Breast epithelium (tissue), 4 donors: ENCODE measurements around the gene SF3B2. TPM values are rescaled to one million over a fixed set of nuclear protein-coding genes. Genes with fewer than 3 reads are reported as not detected.
A peak's percentile ranks its signal among the peaks of the same experiment; 100 is the strongest.
"Not testable (repeated sequence)": the region's sequence is repeated elsewhere in the genome, so short reads cannot be mapped to it uniquely, and the experiment has no call there.

Experiments used
- DNase-seq, 2 donors: peaks; one replicate each; pipeline ENCODE4 v3.0.0-alpha.2; 2019; ENCODE audit warnings: low spot score in 2 of 2
- H3K27ac ChIP-seq, 2 donors: fragments of 200-600 bp; sonication (generic) in 1 of 2; one replicate each; pipeline ENCODE4 v1.5.1; 2016 to 2019; ENCODE audit warnings: mild to moderate bottlenecking in 1 of 2
- H3K27me3 ChIP-seq, 2 donors: fragments of 200-600 bp; sonication (generic) in 1 of 2; one replicate each; pipeline versions ENCODE4 v1.5.1 to v1.6.0; 2017 to 2019; ENCODE audit warnings: control low read depth in 1 of 2, mild to moderate bottlenecking in 1 of 2
- H3K36me3 ChIP-seq: fragments of 200-600 bp; one replicate; pipeline ENCODE4 v1.5.1; 2019
- H3K4me1 ChIP-seq, 2 donors: fragments of 200-600 bp; sonication (generic); one replicate each; pipeline ENCODE4 v1.5.1; 2016 to 2019; ENCODE audit warnings: control low read depth in 1 of 2
- H3K4me3 ChIP-seq, 3 donors: fragments of 200-600 bp; sonication (generic); 1 replicate in 2 of 3; 2 replicates in 1 of 3; pipeline ENCODE4 v1.5.1; 2016 to 2019; ENCODE audit warnings: mild to moderate bottlenecking in 3 of 3, moderate library complexity in 2 of 3
- H3K9me3 ChIP-seq, 2 donors: fragments of 200-600 bp; sonication (generic) in 1 of 2; one replicate each; pipeline ENCODE4 v1.5.1; 2016 to 2019; ENCODE audit warnings: control low read depth in 1 of 2
- POLR2A ChIP-seq: fragments of 450-650 bp; IDR thresholded peaks from one replicate; pipeline ENCODE4 v1.6.1; 2016; ENCODE audit warnings: antibody characterized with exemption, mild to moderate bottlenecking, moderate library complexity
- POLR2AphosphoS5 ChIP-seq, 3 donors: sonication (generic); formaldehyde crosslinking; IDR thresholded peaks; one replicate each; pipeline ENCODE4 v1.6.1; 2017; ENCODE audit warnings: antibody characterized with exemption in 3 of 3
- intact Hi-C: fragments of 100-400 bp; cut with DNase I; formaldehyde crosslinking; loops from one replicate; pipeline ENCODE4 v1.15.1; 2023; ENCODE audit warnings: low total_unique reads
- total RNA-seq, 3 donors: library from RNA; depleted of rRNA; stranded (reverse); fragments of >200 nt; gene quantifications; one replicate each; pipeline ENCODE4 v1.1.0, GENCODE V29; 2016
- TF ChIP-seq, protein P1 (sequence below), 3 donors: fragments of 450-650 bp; IDR thresholded peaks; one replicate each; pipeline ENCODE4 v1.5.1; 2016 to 2017; ENCODE audit warnings: antibody characterized with exemption in 3 of 3, mild to moderate bottlenecking in 3 of 3, moderate library complexity in 3 of 3

The SF3B2 gene
- total RNA-seq, 3 donors from 2014 or later: 144 to 163 (median 154) TPM

DNA sequence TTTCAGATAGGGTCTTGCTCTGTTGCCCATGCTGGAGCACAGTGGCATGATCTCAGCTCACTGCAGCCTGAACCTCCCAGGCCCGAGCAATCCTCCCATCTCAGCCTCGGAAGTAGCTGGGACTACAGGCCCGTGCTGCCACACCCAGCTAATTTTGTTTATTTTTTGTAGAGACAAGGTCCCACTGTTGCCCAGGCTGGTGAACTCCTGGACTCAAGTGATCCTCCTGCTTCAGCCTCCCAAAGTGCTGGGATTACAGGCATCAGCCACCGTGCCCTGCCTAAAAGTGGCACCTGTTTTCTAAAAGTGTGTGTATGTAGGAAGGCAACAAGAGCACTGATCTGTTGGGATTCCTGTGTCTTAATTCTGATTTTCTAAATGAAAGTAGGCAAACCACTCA is 38.1 kb downstream of the SF3B2 start:
- H3K4me1 ChIP-seq: no peaks in the 10 kb centered on the region
- H3K36me3 ChIP-seq: no peaks in the 10 kb centered on the region
- no peak overlapping the region for H3K4me3 ChIP-seq
- peak in 1 of 2 donors; percentile 8 for DNase-seq
- H3K9me3 ChIP-seq: no peaks in the 10 kb centered on the region
- intact Hi-C loops: no loop called here
- no peak overlapping the region for H3K27ac ChIP-seq
- no peaks in the 10 kb centered on the region for H3K27me3 ChIP-seq
- TF ChIP-seq POLR2AphosphoS5 (IDR thresholded peaks at IDR 0.05): no peak
- TF ChIP-seq, protein P1, sequence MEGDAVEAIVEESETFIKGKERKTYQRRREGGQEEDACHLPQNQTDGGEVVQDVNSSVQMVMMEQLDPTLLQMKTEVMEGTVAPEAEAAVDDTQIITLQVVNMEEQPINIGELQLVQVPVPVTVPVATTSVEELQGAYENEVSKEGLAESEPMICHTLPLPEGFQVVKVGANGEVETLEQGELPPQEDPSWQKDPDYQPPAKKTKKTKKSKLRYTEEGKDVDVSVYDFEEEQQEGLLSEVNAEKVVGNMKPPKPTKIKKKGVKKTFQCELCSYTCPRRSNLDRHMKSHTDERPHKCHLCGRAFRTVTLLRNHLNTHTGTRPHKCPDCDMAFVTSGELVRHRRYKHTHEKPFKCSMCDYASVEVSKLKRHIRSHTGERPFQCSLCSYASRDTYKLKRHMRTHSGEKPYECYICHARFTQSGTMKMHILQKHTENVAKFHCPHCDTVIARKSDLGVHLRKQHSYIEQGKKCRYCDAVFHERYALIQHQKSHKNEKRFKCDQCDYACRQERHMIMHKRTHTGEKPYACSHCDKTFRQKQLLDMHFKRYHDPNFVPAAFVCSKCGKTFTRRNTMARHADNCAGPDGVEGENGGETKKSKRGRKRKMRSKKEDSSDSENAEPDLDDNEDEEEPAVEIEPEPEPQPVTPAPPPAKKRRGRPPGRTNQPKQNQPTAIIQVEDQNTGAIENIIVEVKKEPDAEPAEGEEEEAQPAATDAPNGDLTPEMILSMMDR (IDR thresholded peaks at IDR 0.05): no peak
- no peak for TF ChIP-seq POLR2A

DNA sequence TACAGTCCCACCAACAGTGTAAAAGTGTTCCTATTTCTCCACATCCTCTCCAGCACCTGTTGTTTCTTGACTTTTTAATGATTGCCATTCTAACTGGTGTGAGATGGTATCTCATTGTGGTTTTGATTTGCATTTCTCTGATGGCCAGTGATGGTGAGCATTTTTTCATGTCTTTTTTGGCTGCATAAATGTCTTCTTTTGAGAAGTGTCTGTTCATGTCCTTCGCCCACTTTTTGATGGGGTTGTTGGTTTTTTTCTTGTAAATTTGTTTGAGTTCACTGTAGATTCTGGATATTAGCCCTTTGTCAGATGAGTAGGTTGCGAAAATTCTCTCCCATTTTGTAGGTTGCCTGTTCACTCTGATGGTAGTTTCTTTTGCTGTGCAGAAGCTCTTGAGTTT is 40.0 kb downstream of the SF3B2 start:
- H3K27ac ChIP-seq, H3K4me1 ChIP-seq, H3K36me3 ChIP-seq, intact Hi-C loops, H3K4me3 ChIP-seq, H3K9me3 ChIP-seq, DNase-seq, H3K27me3 ChIP-seq: not testable (repeated sequence)

DNA sequence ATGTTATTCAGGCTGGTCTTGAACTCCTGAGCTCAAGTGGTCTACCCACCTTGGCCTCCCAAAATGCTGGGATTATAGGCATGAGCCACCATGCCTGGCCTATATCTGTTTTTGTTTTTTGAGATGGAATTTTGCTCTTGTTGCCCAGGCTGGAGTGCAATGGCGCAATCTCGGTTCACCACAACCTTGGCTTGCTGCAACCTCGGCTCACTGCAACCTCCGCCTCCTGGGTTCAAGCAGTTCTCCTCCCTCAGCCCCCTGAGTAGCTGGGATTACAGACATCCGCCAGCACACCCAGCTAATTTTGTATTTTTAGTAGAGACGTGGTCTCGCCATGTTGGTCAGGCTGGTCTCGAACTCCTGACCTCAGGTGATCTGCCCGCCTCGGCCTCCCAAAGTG is 47.6 kb downstream of the SF3B2 start:
- H3K4me3 ChIP-seq, H3K36me3 ChIP-seq, H3K27ac ChIP-seq, H3K4me1 ChIP-seq, H3K9me3 ChIP-seq, intact Hi-C loops, H3K27me3 ChIP-seq, DNase-seq: not testable (repeated sequence)

DNA sequence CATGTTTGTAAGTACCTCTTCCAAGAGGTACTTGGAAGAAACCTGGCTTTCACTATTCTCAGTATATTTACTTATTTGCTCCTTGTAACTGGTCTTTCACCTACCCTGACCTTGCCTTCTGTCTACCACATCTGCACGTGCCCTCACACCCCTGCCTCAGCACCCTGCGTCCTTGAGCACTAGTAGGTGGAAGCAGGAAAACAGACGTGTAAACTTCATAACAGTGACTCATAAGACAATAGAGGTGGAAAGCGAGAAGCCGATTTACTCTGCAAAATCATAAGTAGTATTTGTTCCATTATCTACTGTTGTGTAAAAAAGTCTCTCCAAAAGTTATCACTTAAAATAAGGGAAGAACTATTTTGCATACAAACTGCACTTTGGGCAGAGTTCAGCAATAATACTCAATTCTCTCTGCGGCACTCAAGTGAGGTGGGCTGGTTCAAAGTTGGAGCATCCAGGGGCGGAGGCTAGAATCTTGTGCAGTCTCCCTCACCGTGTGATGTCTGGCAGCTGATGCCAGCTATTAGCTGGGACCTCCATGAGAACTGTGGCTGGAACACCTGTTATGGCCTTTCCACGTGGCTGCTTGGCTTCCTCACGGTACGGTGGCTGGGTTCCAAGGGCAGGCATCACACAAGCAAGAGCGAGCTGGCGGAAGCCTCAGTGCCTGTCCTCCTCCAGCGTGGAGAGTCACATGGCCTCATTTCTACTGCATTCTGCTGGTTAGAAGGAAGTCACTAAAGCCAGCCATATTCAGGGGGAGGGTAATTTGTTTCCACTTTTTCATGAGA is 48.3 kb downstream of the SF3B2 start:
- TF ChIP-seq POLR2A (no peak), POLR2AphosphoS5 (IDR thresholded peaks at IDR 0.05) (no peak)
- TF ChIP-seq, protein P1 (IDR thresholded peaks at IDR 0.05): no peak

DNA sequence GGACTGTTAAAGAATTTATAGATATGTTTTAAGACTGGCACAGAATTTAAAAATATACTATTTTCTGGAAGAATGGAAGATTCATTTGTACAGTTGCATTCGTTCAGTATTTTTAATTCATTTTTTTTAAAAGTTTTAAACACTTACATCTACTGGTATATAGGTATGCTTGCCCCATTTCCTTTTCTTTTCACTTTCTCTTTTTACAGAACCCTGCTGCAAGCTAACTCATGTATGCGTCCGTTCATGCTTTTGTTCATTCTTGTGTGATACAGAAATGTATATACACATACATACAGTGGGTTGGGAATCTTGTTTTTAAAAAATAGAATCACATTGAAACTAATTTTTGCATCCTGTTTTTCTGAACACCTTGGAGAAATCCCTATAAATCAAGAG is 48.9 kb downstream of the SF3B2 start:
- no peak overlapping the region for H3K27ac ChIP-seq
- no peaks in the 10 kb centered on the region for H3K4me1 ChIP-seq
- TF ChIP-seq, protein P1 (IDR thresholded peaks at IDR 0.05): no peak
- TF ChIP-seq POLR2AphosphoS5 (IDR thresholded peaks at IDR 0.05): no peak
- no peak for TF ChIP-seq POLR2A
- no peak overlapping the region for H3K4me3 ChIP-seq
- no peaks in the 10 kb centered on the region for H3K27me3 ChIP-seq
- intact Hi-C loops: no loop called here
- no peaks in the 10 kb centered on the region for H3K36me3 ChIP-seq
- no peaks in the 10 kb centered on the region for H3K9me3 ChIP-seq
- no peak for DNase-seq

More for the DNA sequence above, 48.3 kb downstream of the SF3B2 start:
- peak; percentile 76 to 78 for DNase-seq
- H3K4me1 ChIP-seq: no peaks in the 10 kb centered on the region
- H3K4me3 ChIP-seq: peak overlapping the region in 2 of 3 donors; percentile 1 to 2
- no peaks in the 10 kb centered on the region for H3K9me3 ChIP-seq
- H3K27me3 ChIP-seq: no peaks in the 10 kb centered on the region
- H3K27ac ChIP-seq: peak overlapping the region; percentile 3 to 36
- H3K36me3 ChIP-seq: no peaks in the 10 kb centered on the region
- intact Hi-C loops: no loop called here

DNA sequence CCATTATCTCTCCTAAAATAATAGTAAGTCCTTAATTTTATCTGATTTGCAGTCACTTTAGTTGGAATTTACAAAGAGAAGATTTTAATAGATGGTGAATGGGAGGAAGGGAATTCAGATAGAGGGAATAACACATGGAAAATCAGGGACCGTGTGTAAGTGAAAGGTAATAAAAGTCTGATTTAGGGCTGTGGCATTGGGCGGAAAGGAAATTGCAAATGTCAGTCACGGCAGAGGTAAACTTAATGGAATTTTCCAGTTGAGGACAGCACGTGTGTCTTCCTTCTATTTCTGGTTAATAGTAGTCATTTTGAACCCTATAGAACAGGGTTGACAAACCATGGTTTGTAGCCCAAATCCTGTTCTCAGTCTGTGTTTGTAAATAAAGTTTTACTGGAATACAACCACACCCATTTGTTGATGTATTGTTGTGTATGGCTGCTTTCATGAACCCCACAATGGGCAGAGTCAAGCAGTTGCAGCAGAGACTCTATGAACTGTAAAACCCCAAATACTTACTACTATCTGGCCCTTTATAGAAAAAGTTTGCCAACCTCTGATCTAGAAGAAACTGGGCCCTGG is 52.0 kb downstream of the SF3B2 start:
- Histone ChIP-seq H3K27ac (no peak overlapping the region), H3K27me3 (no peaks in the 10 kb centered on the region)
- intact Hi-C loops: no loop called here

More for the DNA sequence above, 52.0 kb downstream of the SF3B2 start:
- H3K4me1 ChIP-seq: no peaks in the 10 kb centered on the region
- no peaks in the 10 kb centered on the region for H3K36me3 ChIP-seq
- no peak overlapping the region for H3K4me3 ChIP-seq
- no peak for DNase-seq
- no peaks in the 10 kb centered on the region for H3K9me3 ChIP-seq
- TF ChIP-seq POLR2AphosphoS5 (IDR thresholded peaks at IDR 0.05) (no peak), POLR2A (no peak)
- TF ChIP-seq, protein P1 (IDR thresholded peaks at IDR 0.05): no peak
